ENCODE data around the gene CD2.

Gene CD2

DNA sequence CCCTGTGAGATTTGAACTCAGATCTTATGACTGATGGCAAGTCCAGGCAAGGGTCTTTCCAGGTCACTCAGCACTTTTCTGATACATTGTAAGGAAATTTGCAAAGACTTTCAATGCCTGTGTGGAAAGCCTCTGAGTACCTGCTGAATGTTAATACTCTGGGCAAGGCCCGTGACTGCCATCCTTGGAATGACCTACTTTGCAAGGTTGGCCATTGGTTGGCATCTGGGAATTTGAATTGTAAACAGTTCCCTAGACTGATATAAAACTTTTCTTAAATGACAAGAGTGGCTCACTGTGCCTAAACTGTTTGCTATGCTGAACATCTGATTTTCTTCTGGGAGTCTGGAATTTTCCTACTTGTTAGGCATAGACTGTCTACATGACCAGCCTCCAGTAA lies 57.1 kb downstream of the CD2 start:
- Histone ChIP-seq H3K4me3 (ENCODE audit: low read depth, low read length) (no peak overlapping the region), H3K27ac (no peak overlapping the region), H3K27me3 (replicated peaks) (no peaks in the 10 kb centered on the region), H3K36me3 (replicated peaks) (no peaks in the 10 kb centered on the region)
- TF ChIP-seq CTCF (IDR thresholded peaks at IDR 0.05; ENCODE audit: low read depth, low read length, missing control alignments): no peak
- no peak for DNase-seq
- in situ Hi-C loops (cut with HindIII; ENCODE audit: low pct_ligation_motif_present, low sequenced_read_pairs): no loop called here

DNA sequence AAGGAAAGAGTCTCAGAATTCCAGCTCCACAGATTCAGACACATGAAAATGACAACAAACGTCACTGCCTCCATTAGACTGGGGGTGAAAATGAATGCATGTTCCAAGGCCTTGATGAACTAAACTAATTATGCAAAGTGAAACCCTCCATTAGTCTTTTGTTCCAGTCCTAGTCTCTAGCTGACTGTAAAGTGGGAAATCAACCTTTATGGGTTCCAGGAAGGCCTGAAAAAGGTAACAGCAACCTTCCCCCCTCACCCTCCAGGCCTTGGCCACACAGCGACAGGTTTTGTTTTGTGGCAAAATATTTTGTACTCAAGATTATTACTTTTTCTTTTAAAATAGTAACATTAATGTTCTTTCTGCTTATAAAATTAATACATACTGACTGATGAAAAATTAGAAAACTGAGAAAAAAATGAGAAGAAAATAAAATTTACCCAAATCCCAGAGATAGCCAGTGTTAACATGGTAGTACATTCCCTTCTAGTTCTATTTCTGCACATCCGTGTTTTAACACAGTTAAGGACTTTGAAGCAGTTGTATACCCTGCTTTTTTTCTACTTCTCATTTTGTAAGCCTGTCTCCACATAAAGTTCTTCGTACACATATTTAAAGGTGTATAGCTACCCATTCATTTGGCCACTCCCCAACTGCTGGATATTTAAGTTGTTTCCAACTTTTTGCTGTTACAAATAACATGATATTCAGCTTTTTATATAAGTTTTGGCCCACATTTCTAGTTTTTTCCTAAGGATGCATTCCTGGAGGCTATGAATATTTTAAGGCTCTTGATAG lies 60.9 kb downstream of the CD2 start:
- H3K27ac ChIP-seq: no peak overlapping the region
- no peak overlapping the region for H3K4me3 ChIP-seq (ENCODE audit: low read depth, low read length)
- in situ Hi-C loops (cut with HindIII; ENCODE audit: low pct_ligation_motif_present, low sequenced_read_pairs): no loop called here
- H3K27me3 ChIP-seq (replicated peaks): no peaks in the 10 kb centered on the region
- DNase-seq: no peak
- no peaks in the 10 kb centered on the region for H3K36me3 ChIP-seq (replicated peaks)
- TF ChIP-seq CTCF (IDR thresholded peaks at IDR 0.05; ENCODE audit: low read depth, low read length, missing control alignments): no peak

DNA sequence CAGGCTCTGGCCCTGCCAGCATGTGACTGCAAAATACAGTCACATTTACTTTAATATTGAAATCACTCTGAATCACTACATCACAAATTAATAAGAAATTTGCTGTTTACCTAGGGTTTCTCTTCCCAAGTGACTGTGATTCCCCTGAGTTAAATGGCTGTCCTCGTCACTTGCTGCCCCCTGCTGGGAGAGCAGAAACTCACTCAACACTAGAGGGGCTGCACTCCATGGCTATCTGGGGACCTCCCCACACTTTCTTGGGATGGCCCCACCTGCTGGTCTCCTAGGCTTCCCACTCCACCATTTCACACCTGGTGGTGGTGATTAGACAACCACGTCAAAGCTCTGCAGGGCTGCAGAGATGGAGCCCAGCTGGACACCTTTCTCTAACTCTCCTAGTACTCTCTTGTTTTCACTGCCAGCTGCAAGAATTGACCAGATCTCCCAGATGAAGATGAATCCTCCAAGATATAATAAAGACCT lies 63.4 kb downstream of the CD2 start:
- Histone ChIP-seq H3K36me3 (replicated peaks) (no peaks in the 10 kb centered on the region), H3K27me3 (replicated peaks) (no peaks in the 10 kb centered on the region), H3K27ac (no peak overlapping the region), H3K4me3 (ENCODE audit: low read depth, low read length) (no peak overlapping the region)
- no peak for DNase-seq
- in situ Hi-C loops (cut with HindIII; ENCODE audit: low pct_ligation_motif_present, low sequenced_read_pairs): no loop called here
- peak; percentile 77 for TF ChIP-seq CTCF (IDR thresholded peaks at IDR 0.05; ENCODE audit: low read depth, low read length, missing control alignments)
